SK-N-SH treated with all-trans-retinoic acid at 6 μM for 48 hours (cell line): ENCODE data around the gene CAMK2A.

ENCODE experiments used
- ATAC-seq: fragments of 200-7000 bp; cut with Tn5 transposase; 3 replicates; pipeline ENCODE4 v1.9.1; 2020; ENCODE audit warnings: mild to moderate bottlenecking, moderate library complexity
- ARNTL ChIP-seq: fragments of 450-650 bp; formaldehyde crosslinking; IDR thresholded peaks from 2 replicates; pipeline ENCODE4 v1.5.0; 2020; ENCODE audit warnings: low read depth, mild to moderate bottlenecking, moderate library complexity, borderline replicate concordance
- BACH2 ChIP-seq: fragments of 250-450 bp; sonication (Bioruptor Pico); IDR thresholded peaks from 2 replicates; pipeline ENCODE4 v1.9.0; 2021; ENCODE audit warnings: mild to moderate bottlenecking, borderline replicate concordance
- GLIS3 ChIP-seq: fragments of 250-450 bp; sonication (Bioruptor Pico); IDR thresholded peaks from 2 replicates; pipeline ENCODE4 v1.5.0; 2020; ENCODE audit warnings: mild to moderate bottlenecking, moderate library complexity
- OSR1 ChIP-seq: fragments of 250-450 bp; sonication (Bioruptor Pico); IDR thresholded peaks from 2 replicates; pipeline ENCODE4 v1.8.0; 2022; ENCODE audit warnings: moderate library complexity, mild to moderate bottlenecking, inconsistent platforms
- RARB ChIP-seq: fragments of 250-450 bp; sonication (Bioruptor Pico); IDR thresholded peaks from 2 replicates; pipeline ENCODE4 v1.8.0; 2021; ENCODE audit warnings: mild to moderate bottlenecking, moderate library complexity
- TCF4 ChIP-seq: fragments of 250-450 bp; sonication (Bioruptor Pico); IDR thresholded peaks from 2 replicates; pipeline ENCODE4 v1.8.0; 2021; ENCODE audit warnings: mild to moderate bottlenecking, moderate library complexity, borderline replicate concordance
- TOX ChIP-seq: fragments of 250-450 bp; sonication (Bioruptor Pico); IDR thresholded peaks from 2 replicates; pipeline ENCODE4 v1.8.0; 2021; ENCODE audit warnings: mild to moderate bottlenecking, moderate library complexity, borderline replicate concordance
- ZC3H10 ChIP-seq: fragments of 250-450 bp; sonication (Bioruptor Pico); IDR thresholded peaks from 2 replicates; pipeline ENCODE4 v1.5.1; 2021; ENCODE audit warnings: mild to moderate bottlenecking, moderate library complexity
- ZFP3 ChIP-seq: fragments of 250-450 bp; sonication (Bioruptor Pico); IDR thresholded peaks from 2 replicates; pipeline ENCODE4 v1.5.0; 2020; ENCODE audit warnings: mild to moderate bottlenecking, moderate library complexity
- ZFP30 ChIP-seq: fragments of 450-650 bp; formaldehyde crosslinking; IDR thresholded peaks from 2 replicates; pipeline ENCODE4 v1.5.0; 2022; ENCODE audit warnings: mild to moderate bottlenecking, moderate library complexity
- ZNF70 ChIP-seq: fragments of 450-650 bp; formaldehyde crosslinking; IDR thresholded peaks from 2 replicates; pipeline ENCODE4 v1.5.0; 2020; ENCODE audit warnings: mild to moderate bottlenecking, moderate library complexity
- ZNF8 ChIP-seq: fragments of 450-650 bp; formaldehyde crosslinking; IDR thresholded peaks from 2 replicates; pipeline ENCODE4 v1.5.0; 2020; ENCODE audit warnings: mild to moderate bottlenecking, moderate library complexity
- TF ChIP-seq, protein P1 (sequence below): fragments of 250-450 bp; sonication (Bioruptor Pico); IDR thresholded peaks from 2 replicates; pipeline ENCODE4 v1.5.1; 2020; ENCODE audit warnings: low read depth, mild to moderate bottlenecking, moderate library complexity
- TF ChIP-seq, protein P2 (sequence below): fragments of 250-450 bp; sonication (Bioruptor Pico); IDR thresholded peaks from 2 replicates; pipeline ENCODE4 v1.5.0; 2020; ENCODE audit warnings: mild to moderate bottlenecking, moderate library complexity
- TF ChIP-seq, protein P3 (sequence below): fragments of 250-450 bp; sonication (Bioruptor Pico); IDR thresholded peaks from 2 replicates; pipeline ENCODE4 v1.8.0; 2020; ENCODE audit warnings: mild to moderate bottlenecking, moderate library complexity, borderline replicate concordance
- TF ChIP-seq, protein P4 (sequence below): fragments of 250-450 bp; sonication (Bioruptor Pico); IDR thresholded peaks from 2 replicates; pipeline ENCODE4 v1.8.0; 2021; ENCODE audit warnings: low read depth, mild to moderate bottlenecking, moderate library complexity, borderline replicate concordance
- TF ChIP-seq, protein P5 (sequence below): fragments of 250-450 bp; sonication (Bioruptor Pico); IDR thresholded peaks from 2 replicates; pipeline ENCODE4 v1.5.1; 2021; ENCODE audit warnings: mild to moderate bottlenecking, moderate library complexity

Gene CAMK2A

DNA sequence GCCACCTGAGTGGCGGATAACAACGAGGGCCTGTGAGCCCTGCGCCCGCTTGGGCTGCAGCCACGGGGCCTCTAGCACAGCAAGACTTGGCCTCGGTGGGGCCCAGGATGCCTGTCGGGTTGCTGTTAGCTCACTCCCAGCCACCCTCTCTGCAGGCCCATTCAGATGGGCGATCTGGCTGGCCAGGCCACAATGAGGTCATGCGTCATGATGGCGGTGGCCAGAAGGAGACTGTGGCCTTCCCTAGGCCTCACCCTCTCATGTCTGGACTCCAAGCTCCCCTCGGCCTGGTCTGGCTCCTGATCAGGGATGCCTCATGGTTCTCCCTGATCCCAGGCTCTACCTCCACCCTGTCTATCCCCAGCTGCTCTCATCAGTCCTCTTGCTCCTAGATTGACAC is 49.0 kb upstream of the CAMK2A start:
- ATAC-seq = no peak
- TF ChIP-seq RARB (CRISPR knock-in tag) (no peak), BACH2 (CRISPR knock-in tag) (no peak), ZFP30 (CRISPR knock-in tag) (no peak), TCF4 (no peak), TOX (CRISPR knock-in tag) (no peak), ZNF8 (CRISPR knock-in tag) (no peak), ZFP3 (no peak)
- TF ChIP-seq, protein P1, sequence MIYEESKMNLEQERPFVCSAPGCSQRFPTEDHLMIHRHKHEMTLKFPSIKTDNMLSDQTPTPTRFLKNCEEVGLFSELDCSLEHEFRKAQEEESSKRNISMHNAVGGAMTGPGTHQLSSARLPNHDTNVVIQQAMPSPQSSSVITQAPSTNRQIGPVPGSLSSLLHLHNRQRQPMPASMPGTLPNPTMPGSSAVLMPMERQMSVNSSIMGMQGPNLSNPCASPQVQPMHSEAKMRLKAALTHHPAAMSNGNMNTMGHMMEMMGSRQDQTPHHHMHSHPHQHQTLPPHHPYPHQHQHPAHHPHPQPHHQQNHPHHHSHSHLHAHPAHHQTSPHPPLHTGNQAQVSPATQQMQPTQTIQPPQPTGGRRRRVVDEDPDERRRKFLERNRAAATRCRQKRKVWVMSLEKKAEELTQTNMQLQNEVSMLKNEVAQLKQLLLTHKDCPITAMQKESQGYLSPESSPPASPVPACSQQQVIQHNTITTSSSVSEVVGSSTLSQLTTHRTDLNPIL (CRISPR knock-in tag) = no peak
- TF ChIP-seq, protein P2, sequence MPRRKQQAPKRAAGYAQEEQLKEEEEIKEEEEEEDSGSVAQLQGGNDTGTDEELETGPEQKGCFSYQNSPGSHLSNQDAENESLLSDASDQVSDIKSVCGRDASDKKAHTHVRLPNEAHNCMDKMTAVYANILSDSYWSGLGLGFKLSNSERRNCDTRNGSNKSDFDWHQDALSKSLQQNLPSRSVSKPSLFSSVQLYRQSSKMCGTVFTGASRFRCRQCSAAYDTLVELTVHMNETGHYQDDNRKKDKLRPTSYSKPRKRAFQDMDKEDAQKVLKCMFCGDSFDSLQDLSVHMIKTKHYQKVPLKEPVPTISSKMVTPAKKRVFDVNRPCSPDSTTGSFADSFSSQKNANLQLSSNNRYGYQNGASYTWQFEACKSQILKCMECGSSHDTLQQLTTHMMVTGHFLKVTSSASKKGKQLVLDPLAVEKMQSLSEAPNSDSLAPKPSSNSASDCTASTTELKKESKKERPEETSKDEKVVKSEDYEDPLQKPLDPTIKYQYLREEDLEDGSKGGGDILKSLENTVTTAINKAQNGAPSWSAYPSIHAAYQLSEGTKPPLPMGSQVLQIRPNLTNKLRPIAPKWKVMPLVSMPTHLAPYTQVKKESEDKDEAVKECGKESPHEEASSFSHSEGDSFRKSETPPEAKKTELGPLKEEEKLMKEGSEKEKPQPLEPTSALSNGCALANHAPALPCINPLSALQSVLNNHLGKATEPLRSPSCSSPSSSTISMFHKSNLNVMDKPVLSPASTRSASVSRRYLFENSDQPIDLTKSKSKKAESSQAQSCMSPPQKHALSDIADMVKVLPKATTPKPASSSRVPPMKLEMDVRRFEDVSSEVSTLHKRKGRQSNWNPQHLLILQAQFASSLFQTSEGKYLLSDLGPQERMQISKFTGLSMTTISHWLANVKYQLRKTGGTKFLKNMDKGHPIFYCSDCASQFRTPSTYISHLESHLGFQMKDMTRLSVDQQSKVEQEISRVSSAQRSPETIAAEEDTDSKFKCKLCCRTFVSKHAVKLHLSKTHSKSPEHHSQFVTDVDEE (CRISPR knock-in tag) = no peak
- TF ChIP-seq, protein P3, sequence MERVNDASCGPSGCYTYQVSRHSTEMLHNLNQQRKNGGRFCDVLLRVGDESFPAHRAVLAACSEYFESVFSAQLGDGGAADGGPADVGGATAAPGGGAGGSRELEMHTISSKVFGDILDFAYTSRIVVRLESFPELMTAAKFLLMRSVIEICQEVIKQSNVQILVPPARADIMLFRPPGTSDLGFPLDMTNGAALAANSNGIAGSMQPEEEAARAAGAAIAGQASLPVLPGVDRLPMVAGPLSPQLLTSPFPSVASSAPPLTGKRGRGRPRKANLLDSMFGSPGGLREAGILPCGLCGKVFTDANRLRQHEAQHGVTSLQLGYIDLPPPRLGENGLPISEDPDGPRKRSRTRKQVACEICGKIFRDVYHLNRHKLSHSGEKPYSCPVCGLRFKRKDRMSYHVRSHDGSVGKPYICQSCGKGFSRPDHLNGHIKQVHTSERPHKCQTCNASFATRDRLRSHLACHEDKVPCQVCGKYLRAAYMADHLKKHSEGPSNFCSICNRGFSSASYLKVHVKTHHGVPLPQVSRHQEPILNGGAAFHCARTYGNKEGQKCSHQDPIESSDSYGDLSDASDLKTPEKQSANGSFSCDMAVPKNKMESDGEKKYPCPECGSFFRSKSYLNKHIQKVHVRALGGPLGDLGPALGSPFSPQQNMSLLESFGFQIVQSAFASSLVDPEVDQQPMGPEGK (CRISPR knock-in tag) = no peak
- TF ChIP-seq, protein P4, sequence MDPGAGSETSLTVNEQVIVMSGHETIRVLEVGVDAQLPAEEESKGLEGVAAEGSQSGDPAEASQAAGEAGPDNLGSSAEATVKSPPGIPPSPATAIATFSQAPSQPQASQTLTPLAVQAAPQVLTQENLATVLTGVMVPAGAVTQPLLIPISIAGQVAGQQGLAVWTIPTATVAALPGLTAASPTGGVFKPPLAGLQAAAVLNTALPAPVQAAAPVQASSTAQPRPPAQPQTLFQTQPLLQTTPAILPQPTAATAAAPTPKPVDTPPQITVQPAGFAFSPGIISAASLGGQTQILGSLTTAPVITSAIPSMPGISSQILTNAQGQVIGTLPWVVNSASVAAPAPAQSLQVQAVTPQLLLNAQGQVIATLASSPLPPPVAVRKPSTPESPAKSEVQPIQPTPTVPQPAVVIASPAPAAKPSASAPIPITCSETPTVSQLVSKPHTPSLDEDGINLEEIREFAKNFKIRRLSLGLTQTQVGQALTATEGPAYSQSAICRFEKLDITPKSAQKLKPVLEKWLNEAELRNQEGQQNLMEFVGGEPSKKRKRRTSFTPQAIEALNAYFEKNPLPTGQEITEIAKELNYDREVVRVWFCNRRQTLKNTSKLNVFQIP = no peak

DNA sequence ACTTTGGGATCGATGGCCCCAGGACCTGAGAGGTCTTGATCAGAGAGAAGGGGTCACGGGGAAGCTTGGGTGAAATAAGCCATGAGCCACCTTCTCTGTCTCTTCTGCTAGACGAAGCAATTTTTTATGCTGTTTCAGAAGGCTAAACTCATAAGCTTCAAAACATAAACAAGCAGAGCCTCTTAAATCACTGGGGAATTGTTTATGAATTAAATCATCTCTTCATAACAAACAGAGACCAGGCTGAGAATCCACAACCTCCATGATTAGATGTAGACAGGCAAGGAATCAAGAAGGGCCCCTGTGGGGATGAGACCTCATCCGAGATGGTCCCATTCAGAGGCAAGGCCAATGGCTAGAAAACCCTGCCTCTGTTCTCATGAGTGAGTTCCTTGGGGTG is 46.2 kb upstream of the CAMK2A start:
- TF ChIP-seq, protein P3 (CRISPR knock-in tag) = no peak
- TF ChIP-seq GLIS3 (CRISPR knock-in tag) = no peak
- no peak for TF ChIP-seq ZC3H10 (CRISPR knock-in tag)
- ATAC-seq = no peak

DNA sequence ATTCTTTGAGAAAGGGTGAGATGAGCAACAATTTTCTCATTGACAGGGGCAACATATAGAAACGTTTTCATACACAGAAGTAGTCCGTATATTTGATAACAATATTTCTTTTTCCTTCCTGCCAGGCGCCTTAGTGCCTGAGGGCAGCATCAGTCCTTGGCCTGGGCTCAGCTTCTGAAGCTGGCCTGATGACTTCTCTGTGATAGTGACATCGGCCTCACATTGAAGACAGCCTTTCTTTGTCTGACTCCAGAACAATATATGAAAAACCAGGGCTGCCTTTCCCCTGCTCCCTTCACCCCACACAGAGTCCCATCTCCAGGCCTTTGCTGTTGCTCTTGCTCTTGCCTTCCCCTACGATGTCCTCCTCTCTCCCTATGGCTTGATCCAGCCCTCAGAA is 43.8 kb upstream of the CAMK2A start:
- no peak for ATAC-seq
- TF ChIP-seq ZNF70 (CRISPR knock-in tag) (no peak), TOX (CRISPR knock-in tag) (no peak), OSR1 (CRISPR knock-in tag) (no peak), BACH2 (CRISPR knock-in tag) (no peak), ARNTL (CRISPR knock-in tag) (no peak), ZNF8 (CRISPR knock-in tag) (no peak), ZFP3 (no peak)
- TF ChIP-seq, protein P1 (CRISPR knock-in tag) = no peak
- TF ChIP-seq, protein P5, sequence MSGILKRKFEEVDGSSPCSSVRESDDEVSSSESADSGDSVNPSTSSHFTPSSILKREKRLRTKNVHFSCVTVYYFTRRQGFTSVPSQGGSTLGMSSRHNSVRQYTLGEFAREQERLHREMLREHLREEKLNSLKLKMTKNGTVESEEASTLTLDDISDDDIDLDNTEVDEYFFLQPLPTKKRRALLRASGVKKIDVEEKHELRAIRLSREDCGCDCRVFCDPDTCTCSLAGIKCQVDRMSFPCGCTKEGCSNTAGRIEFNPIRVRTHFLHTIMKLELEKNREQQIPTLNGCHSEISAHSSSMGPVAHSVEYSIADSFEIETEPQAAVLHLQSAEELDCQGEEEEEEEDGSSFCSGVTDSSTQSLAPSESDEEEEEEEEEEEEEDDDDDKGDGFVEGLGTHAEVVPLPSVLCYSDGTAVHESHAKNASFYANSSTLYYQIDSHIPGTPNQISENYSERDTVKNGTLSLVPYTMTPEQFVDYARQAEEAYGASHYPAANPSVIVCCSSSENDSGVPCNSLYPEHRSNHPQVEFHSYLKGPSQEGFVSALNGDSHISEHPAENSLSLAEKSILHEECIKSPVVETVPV (CRISPR knock-in tag) = no peak
- TF ChIP-seq, protein P4 = no peak
